ENCODE data around the gene SSH2. TPM values are rescaled to one million over a fixed set of nuclear protein-coding genes. Genes with fewer than 3 reads are reported as not detected.
"Not testable (repeated sequence)": the region's sequence is repeated elsewhere in the genome, so short reads cannot be mapped to it uniquely, and the experiment has no call there.

SSH2 gene
- polyA plus RNA-seq, 10 donors = 15.4 to 27.2 (median 22.3) TPM

DNA sequence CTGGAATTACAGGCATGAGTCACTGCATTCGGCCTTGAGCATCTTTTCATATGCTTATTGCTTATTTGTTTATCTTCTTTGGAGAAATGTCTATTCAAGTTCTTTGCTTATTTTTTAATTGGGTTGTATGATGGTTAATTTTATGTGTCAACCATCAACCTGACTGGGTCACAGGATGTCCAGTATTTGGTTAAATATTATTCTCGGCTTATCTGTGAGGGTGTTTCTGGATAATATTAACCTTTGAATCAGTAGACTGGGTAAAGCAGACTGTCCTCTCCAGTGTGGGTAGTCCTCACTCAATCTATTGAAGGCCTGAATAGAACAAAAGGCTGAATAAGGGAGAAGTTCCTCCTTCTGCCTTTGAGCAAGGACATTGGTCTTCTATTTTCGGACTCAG, 142.0 kb downstream of the SSH2 start:
- DNase-seq = no peak

DNA sequence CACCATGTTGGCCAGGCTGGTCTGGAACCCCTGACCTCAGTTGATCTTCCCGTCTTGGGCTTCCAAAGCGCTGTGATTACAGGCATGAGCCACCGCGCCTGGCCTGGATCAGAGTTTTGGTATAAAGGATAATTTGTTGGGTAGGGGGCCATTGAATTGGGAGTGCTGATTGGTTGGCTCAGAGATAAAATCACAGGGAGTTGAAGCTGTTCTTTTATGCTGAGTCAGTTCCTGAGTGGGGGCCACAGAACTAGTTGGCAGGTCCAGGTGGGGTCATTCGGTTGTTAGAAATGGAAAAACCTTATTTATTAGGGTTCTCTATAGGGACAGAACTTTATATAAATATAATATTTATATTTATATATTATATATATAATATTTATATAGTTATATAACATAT, 147.1 kb downstream of the SSH2 start:
- no peak for DNase-seq

GRCh38 chr17:29779812-29780190, 150.2 kb downstream of the SSH2 start:
- not testable (repeated sequence) for DNase-seq

DNA sequence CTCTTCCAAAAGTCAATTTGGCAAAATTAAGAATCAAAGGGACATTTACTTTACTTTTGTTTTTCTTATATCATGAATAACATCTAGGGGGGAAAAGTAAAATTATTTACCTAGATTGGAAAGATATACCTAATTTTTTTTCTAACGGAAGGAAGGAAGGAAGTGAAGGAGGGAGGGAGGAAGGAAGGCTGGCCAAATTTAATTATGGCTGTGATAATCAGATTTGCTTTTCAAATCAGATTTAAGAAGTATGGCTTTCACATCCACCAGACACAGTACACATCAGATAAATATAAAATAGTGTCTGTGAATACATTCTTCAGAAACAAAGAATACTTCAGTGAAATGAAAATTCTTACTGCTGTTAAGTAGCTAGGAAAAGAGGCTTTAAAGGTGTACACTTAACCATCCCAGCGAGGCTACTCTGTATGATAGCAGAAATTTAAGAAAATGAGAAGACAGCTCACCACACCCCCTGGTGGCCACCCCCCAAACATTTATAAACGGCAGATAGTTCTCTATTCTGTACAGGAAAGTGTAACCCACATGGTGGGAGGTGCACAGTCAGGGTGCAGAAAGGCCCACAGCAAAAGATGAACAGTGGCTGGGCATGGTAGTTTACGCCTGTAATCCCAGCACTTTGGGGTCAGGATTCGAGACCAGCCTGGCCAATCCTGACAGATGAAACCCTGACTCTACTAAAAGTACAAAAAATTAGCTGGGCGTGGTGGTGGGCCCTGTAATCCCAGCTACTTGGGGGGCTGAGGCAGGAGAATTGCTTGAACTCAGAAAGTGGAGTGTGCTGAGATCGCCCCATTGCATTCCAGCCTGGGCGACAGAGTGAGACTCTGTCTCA, 150.8 kb downstream of the SSH2 start:
- DNase-seq = peak; percentile 56 to 83 (median 77)

DNA sequence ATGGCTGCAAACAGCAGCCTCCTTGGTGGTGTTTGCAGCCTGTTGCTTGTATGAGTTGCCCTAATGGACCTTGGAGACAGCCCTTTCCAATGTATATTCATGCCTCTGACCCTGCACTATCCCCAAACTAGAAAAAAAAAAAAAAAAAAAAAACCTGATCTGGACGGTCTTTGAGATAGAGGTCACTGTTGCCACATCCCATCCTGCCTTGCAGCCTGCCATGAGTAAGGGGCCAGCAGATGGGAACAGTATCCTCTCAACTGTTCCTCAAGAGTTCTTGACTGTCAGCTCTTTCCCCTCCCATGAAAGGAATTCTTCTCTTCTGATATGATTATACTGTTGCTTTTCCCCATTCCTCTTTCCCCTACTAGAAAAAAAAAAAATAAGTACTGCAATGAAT, 152.4 kb downstream of the SSH2 start:
- no peak for DNase-seq

DNA sequence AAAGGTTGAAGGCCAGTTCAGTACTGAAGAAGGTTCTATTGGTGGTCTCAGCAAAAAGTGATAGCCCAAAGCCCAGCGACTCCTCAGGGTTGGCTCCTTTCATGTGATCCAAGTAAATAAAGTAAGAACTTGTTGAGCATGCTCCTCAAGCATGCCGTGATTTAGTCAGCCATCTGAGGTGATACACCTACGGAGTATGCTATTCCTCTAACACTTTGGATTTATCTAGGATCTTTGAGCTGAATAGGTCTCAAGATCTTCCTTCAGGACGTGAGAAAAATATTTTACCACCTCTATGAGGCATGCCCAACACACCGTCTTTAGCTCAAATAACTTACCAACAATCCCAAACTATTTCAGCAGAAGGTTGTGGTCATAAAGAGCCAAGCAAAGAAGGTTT, 154.0 kb downstream of the SSH2 start:
- DNase-seq = no peak

DNA sequence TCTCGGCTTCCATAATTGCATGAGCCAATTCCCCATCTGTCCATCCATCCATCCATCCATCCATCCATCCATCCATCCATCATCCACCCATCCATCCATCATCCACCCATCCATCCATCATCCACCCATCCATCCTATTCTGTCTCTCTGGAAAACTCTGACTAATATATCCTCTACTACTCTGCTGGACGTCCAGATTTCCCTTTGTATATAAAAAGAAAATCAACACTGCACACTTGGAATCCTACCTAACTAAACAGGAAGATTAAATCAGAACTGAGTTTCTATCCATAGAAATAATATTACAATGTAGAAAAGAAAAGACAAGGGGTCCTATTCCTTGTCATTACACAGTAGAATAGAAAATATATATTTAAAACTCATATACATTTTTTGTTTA, 157.0 kb downstream of the SSH2 start:
- DNase-seq = no peak

- no peak for DNase-seq
Measured at GRCh38 chr17:29771546-29771945, 158.5 kb downstream of the SSH2 start.

- no peak for DNase-seq
Measured at GRCh38 chr17:29769225-29769624, 160.8 kb downstream of the SSH2 start.

- DNase-seq = no peak
Measured at GRCh38 chr17:29766796-29767327, 163.2 kb downstream of the SSH2 start.

DNA sequence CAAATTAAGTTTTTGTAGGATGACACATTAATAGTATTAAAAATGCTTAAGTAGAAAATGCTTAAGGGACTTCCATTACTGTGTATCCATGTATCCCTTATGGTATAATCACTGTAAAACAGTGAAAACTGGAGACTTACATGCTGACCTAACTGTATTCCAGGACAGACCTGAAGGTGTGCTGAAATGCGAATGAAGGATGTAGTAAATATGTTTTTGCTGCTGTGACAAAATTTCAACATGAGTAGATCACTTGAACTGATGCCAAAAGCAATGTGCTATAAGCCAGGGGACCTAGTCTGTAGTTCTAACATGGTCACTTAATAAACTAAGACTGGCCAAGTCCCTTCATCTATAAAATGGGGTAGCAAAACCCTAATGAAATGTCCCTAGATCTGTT, 165.3 kb downstream of the SSH2 start:
- no peak for DNase-seq

DNA sequence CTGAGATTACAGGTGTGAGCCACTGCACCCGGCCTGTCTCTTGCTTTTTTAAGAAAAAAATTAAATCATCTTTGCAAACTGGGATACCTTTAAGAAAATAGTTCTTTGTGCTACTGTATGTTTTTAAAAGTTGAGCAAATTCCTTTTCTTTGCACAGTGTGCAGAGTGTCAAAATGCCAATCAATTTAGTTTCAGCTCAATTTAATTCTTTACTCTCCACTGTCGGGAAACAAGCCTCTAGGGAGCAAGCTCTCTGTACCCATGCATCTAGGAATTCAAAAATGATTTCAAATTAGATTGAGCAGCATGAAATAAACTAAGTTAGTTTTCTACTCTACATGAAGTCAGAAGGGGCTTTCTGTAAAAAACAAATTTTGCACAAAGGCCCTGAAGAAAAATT, 165.8 kb downstream of the SSH2 start:
- DNase-seq = no peak

DNA sequence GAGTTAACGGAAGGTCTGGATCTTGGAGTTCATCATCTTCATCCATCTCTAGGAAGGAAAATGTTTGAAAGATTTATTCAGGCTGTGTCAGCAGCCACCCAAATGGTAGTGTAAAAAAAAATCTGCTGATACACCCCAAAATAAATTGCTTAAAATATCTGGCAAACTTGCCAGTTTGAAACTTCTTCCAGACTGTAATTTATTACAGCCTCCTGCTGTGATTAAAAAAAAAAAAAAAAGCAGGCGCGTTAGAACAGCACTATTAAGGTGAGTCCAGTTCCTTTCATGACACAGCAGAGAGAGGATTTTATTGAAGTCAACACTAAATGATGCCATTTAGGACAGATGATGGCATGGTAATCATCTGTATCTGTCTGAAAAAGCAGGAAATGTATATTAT, 166.8 kb downstream of the SSH2 start:
- no peak for DNase-seq

DNA sequence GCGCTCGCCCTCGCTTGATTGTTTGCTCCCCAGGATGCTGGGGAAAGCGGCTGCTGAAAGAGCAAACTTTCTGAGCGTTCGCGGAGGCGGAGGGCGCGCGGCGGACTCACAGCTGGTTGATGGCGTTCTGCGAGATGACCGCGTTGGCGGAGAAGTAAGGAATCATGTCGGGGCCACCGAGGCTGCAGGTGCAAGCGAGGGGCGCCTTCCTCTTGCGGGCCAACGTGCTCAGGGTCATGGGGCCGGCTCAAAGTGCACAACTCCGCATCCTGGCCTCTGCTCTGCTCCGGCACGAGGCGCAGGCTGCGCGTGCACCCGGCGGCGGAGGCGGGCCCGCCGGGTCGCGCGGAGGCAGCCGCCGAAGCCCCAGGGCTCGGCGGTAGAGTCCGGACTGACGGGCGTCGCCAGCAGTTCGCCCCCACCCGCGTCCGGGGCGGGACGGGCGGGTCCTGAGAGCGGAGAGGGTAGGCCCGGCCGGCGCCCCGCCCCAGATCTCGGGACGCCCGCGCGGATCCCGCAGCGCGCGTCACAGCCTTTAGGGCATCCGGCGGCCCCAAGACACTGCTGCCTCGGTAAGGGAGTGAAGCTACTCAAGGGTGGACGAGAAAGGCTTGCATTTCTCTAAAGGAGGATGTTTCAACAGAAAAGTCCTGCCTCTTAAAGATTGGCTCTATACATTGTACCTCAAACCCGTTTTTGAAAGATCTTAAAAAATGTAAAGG, 168.8 kb downstream of the SSH2 start:
- DNase-seq = peak; percentile 76 to 95 (median 88)

DNA sequence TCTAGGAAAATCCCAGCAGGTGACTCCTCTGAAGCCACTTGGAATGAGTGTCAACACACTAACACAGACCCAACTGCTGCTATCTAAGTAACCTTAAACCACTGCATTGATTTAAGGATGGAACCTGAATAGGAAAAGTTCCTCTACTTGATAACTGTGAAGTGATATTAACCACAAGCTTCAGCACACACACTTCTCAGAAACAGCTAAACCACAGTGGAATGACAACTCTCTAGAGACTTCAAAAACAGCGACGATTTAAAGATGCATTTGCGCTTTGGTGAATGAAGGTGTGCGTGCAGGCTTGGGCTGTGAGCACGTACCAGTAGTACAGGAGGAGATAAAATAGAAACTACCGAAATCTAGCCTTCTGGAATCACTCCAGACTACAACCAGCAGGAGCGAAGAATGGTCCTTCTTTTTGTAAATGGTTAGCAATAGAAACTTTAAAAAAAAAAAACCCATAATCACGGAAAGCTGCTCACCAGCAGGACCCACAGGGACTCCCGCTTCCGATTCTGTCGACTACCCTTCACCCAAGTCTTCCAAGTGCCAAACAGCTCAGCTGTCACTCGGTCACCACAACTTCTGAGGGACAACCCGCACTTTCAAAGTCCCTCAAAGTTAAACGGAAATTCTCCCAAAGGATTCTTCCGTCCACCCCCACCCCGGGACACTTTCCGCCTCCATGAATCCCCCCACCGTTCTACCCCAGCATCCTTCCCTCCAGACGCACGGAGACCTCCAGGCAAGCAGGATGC, 169.6 kb downstream of the SSH2 start:
- peak in 1 of 3 donors; percentile 20 for DNase-seq

- DNase-seq = no peak
Measured at GRCh38 chr17:29758255-29758654, 171.8 kb downstream of the SSH2 start.

DNA sequence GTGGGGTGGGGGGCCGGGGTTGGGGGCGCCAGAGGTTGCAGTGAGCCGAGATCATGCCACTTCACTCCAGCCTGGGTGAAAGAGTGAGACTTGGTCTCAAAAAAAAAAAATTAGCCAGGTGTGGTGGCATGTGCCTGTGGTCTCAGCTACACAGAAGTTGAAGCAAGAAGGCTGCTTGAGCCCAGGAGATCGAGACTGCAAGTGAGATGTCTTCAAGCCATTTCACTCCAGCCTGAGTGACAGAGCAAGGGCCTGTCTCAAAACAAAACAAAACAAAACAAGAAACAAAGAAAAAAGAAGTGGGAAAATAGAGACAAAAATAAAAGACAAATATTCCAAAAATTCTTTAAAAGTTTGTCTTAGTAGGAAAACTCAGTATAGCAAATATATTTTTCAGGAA, 172.2 kb downstream of the SSH2 start:
- DNase-seq = no peak

DNA sequence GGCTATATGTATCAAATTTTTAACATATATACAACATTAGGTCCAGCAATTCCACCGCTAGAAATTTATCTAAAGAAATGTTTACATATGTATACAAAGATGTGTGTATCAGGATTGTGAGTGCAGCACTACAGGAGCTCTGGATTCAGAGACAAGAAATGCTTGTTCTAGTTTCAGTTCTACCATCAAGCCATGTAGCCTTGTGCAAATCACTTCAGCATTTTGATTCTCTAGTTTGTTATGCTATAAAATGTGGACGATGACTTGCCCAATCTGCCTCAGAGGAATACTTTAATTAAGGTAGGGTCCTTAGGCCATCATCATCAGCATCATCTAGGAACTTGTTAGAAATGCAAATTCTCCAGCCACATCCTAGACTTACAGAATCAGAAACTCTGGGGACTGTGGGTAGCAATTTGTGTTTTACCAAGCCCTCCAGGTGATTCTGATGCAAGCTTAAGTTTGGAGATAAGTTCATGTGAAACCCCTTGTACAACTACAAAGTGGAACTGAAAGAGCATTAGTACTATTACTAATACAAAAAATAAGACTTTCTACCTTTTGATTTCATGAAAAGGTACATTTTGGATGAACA, 176.1 kb downstream of the SSH2 start:
- DNase-seq = no peak

DNA sequence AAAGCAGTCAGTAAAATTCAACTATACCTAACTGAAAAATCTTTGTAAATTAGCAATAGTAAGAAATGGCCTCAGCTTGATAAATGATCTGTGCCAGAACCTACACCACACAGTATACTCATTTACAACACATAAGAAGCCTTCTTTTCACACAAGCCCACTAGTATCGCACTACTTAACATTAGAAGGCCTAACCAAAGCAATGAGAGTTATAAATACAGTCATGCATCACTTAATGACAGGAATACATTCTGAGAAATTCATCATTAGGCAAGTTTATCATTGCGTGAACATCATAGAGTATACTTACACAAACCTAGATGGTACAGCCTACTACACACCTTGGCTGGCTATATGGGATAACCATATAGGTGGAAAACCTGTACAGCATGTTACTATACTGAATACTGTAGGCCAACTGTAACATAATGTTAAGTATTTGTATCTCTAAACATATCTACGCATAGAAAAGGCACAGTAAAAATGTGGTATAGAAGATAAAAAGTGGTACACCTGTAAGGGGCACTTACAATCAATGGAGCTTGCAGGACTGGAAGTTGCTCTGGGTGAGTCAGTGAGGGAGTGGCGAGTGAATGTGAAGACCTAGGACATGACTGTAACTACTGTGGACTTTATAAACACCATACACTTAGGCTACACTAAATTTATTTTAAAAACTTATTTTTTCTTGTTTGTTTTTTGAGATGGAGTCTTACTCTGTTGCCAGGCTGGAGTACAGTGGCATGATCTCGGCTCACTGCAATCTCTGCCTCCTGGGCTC, 180.8 kb downstream of the SSH2 start:
- DNase-seq = no peak

- DNase-seq = no peak
Measured at GRCh38 chr17:29748400-29748799, 181.6 kb downstream of the SSH2 start.

DNA sequence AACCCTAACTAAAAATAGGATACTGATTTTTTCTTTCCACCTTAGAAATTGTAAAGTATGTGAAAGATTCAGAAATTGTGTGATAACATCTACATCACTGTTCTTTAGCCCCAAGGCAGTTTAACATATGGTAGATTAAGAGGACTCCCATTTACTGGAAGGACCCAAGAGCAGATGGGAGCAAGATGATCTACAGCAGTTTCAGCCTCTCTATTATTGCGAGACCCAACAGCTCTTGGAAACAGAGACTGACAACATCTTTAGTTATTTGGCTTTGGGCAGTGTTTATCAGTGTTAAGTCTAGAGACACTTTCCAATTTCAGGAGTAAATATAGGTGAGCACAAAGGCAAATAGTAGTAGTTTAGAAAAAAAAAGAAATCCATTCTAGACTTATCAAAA, 182.4 kb downstream of the SSH2 start:
- DNase-seq = no peak
